CD4-positive, alpha-beta T cell treated with Interleukin-6 for 4 hours (primary cell): ENCODE results near the gene GARIN5A.

Experiments used
- DNase-seq: peaks from one replicate; pipeline ENCODE4 v3.0.0-alpha.2; 2020; ENCODE audit warnings: mixed read lengths

Gene GARIN5A

GRCh38 chr19:50432221-50433028, 44.2 kb downstream of the GARIN5A start, which contains the start of gene MYBPC2:
MYBPC2 (plus strand) TSS chr19:50432892; CDS start chr19:50432954, 62 bp downstream.
- DNase-seq = no peak

DNA sequence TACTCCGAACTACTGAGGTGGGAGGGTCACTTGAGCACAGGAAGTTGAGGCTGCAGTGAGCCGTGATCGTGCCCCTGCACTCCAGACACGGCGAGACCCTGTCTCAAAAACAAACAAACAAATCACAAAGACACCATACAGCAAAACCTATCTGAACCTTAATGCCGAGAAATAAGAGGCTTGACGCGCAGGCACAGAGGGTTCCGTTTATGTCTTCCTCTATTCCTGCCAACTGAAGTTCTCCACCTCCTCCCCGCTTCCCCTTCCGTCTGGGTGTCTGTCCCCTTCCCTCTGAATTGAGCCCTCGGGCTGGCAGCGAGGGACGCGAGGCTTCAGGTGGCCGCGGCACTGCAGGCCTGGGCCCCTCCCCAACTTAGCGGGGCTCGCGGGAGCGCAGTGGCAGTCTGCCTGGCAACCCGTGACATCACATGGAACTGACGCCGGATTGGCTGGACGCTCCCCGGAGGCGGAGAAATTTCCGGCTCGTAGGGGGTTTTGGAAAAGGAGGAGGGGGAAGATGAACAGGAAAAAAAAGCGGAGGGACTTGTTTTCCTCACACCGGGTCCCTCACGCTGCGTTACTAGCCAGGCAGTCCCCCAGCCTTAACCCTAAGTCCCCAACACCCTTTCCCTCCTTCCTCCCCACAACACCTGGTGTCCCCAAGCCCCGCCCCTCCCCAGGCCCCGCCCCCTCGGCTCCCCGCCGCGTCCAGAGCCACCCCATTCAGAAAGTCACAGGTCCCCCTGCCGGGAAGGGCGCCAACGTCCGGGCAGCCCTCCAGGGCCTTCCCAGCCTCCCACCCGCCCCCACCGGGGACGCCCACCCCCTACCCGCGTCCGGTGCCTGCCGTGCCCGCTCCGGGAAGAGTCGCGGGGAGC, 45.1 kb downstream of the GARIN5A start:
- peak; percentile 87 for DNase-seq

- DNase-seq = no peak
These were observed 45.7 kb downstream of the GARIN5A start for GRCh38 chr19:50430888-50431342.

GRCh38 chr19:50428772-50429463, 47.7 kb downstream of the GARIN5A start:
- DNase-seq = no peak

- peak; percentile 66 for DNase-seq
These were observed 48.6 kb downstream of the GARIN5A start for GRCh38 chr19:50427997-50428425.

DNA sequence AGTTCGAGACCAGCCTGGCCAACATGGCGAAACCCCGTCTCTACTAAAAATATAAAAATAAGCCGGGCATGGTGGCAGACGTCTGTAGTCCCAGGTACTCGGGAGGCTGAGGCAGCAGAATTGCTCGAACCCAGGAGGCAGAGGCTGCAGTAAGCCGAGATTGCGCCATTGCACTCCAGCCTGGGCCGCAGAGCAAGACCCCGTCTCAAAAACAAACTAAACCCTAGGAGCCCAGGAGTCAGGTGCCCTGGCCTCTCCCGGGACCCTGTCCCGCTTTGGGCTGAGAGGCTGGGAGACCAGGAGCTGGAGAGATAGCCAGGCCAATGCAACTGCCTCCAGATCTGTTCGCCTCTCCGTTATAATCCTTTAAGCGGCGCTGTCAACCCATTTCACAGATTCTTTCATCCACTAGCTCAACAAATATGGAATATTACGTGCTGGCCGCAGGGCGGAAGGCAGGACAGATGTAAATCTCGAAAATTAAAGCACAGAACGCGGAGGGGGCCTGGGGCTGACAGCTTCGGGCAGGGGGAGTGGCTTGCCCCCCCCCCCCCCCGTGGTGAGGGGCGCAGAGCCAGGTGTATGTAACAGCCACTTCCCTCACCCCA, 49.2 kb downstream of the GARIN5A start:
- no peak for DNase-seq

GRCh38 chr19:50425581-50425980, 51.1 kb downstream of the GARIN5A start:
- no peak for DNase-seq

- DNase-seq = no peak
These were observed 53.2 kb downstream of the GARIN5A start for GRCh38 chr19:50423279-50424113.

DNA sequence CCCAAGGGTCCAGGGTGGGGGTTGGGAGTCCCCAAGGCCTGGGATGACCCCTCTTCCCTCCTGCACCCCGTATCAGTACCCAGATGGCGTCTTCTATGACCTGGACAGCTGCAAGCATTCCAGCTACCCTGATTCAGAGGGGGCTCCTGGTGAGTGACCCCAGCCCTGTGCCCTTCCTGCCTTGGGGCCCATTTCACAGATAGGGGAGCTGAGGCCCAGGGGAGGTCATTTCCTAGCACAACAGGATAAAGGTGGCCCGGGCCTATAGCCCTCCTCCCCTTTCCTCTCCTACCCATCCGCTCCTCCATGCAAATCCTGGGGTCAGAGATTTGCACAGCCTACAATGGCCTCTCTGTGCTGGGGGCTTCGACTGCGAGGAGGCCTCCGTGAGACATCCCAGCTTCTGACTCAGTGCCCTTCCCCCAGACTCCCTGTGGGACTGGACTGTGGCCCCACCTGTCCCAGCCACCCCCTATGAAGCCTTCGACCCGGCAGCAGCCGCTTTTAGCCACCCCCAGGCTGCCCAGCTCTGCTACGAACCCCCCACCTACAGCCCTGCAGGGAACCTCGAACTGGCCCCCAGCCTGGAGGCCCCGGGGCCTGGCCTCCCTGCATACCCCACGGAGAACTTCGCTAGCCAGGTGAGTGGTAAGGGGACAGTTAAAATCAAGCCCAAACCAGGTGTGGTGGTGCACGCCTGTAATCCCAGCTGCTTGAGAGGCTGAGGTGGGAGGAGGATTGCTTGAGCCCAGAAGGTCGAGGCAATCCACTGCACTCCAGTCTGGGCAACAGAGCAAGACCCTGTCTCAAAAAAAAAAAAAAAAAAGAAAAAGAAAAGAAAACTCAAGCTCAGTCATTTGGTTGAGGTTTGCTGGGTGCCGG, 54.0 kb downstream of the GARIN5A start:
- DNase-seq = no peak

- no peak for DNase-seq
These were observed 55.8 kb downstream of the GARIN5A start for GRCh38 chr19:50420808-50421207.

- no peak for DNase-seq
These were observed 56.5 kb downstream of the GARIN5A start for GRCh38 chr19:50420127-50420526.

- DNase-seq = no peak
These were observed 57.0 kb downstream of the GARIN5A start for GRCh38 chr19:50419580-50420035.

GRCh38 chr19:50419022-50419579, 57.5 kb downstream of the GARIN5A start:
- DNase-seq = no peak

- no peak for DNase-seq
These were observed 58.2 kb downstream of the GARIN5A start, which contains the start of gene SPIB for GRCh38 chr19:50418176-50419021. SPIB (plus strand) TSS chr19:50418938; CDS start chr19:50418963, 25 bp downstream.

GRCh38 chr19:50417111-50418081, 59.3 kb downstream of the GARIN5A start:
- DNase-seq = no peak
